ENCODE results near the gene GPR31. TPM values are rescaled to one million over a fixed set of nuclear protein-coding genes. Genes with fewer than 3 reads are reported as not detected.
"Not testable (repeated sequence)": the region's sequence is repeated elsewhere in the genome, so short reads cannot be mapped to it uniquely, and the experiment has no call there.

GPR31 gene
- total RNA-seq, 1 donor from 2014 or later, result not detected

DNA sequence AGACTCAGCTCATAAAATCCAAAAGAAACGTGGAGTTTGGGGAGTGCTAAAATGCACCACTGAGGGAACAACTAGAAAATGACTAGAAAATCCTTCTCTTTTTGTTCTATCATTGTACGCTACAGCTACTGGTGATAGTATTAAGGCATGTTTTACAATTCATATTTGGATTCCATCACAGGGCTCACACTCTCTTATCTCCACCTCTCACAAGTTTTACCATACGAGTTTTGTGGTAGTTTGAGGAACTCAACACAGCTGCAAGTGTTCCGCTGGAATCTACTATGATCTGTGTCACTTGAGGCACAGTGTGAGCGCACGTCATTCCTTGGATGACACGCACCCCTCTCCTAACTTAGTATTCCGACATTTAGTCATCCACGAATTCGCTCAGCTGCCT, 9.9 kb upstream of the GPR31 start:
- DNase-seq (ENCODE audit: low spot score), result not testable (repeated sequence)

DNA sequence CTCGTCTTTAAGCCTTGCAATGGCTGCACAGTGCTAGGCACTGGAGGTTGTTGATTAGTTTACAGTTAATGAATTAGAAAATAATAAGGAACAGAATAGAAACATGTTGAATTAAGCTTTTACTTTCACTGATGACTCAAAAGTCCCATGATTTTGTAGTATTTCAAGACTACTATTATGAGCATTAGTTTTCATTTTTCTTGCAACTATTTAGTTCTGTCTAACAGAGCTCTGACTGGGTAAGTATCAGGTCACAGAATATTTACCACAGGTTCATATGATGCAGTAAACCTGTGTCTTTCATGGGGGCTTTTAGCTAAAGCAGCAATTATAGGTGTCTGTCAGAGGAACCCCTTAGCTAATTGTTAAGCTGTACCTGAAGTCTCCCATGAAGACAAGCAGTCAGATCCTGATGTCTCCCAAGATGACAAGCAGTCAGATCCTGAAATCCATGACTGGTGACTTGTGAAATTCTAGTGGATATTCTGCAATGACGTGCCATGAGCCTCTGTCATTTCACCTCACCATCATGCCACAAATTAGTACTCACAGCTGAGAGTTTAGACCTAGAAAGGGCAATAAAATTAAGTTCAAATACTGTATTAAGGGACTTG, 8.2 kb upstream of the GPR31 start:
- DNase-seq (ENCODE audit: low spot score), result no peak

DNA sequence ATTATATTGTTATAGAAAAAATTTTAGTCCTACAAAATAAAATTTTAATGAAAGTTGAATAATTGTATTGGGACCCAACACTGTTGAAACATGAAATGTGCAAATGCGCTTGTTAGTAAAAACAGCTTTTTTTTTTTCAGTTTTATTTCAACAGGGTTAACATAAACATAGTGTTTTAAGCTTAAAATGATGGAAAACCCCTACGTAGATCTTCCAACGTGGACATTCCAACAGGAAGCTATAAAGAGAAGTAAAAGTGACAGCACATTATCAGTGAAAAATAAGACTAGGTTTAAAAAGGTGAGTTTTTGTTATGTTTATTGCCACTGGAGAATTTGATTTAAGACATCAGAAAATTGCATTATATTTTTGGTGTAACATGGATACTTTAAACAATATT, 6.5 kb upstream of the GPR31 start:
- DNase-seq (ENCODE audit: low spot score), result no peak

GRCh38 chr6:167163476-167164011, 5.8 kb upstream of the GPR31 start:
- no peak for DNase-seq (ENCODE audit: low spot score)

- DNase-seq (ENCODE audit: low spot score), result no peak
Observed at GRCh38 chr6:167162591-167162990, 4.8 kb upstream of the GPR31 start.

- no peak for DNase-seq (ENCODE audit: low spot score)
Observed at GRCh38 chr6:167161851-167162467, 4.2 kb upstream of the GPR31 start.

DNA sequence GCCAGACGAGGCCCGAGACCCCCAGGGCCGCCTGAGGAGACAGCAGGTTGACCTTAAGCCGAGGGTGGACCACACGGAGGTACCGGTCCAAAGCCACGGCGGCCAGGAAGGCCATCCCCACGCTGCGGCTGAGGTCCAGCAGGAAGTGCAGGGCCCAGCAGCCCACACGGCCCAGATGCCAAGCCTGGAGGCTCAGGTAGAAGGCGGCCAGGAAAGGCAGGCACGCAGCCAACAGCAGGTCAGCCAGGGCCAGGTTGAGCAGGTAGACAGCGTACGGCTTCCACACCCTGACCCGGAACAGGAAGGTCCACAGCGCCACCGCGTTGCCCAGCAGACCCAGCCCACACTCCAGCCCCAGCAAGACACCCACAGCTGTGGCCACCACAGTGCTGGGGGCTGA, 366 bp downstream of the GPR31 start:
- DNase-seq (ENCODE audit: low spot score), result no peak

DNA sequence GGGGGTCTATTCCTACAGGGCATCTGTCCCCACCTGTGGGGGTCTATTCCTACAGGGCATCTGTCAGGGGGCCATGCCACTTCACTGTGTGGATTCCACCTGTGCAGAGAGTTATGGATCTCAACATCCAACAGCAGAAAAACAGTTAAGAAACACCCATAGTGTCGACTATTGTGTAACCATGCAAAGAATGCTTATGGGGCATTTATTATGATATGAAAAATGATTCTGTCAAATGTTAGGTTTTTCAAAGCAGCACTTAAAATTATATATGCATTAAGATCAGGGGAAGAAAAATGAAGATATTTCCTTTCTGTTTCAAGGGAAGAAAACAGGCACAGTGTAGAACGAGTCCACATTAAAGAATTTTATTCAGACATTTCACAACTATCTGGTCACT, 2.9 kb downstream of the GPR31 start:
- DNase-seq (ENCODE audit: low spot score), result no peak

- no peak for DNase-seq (ENCODE audit: low spot score)
Observed at GRCh38 chr6:167154291-167154690, 3.5 kb downstream of the GPR31 start.

- no peak for DNase-seq (ENCODE audit: low spot score)
Observed at GRCh38 chr6:167153521-167153959, 4.2 kb downstream of the GPR31 start.

GRCh38 chr6:167152862-167153261, 4.9 kb downstream of the GPR31 start:
- no peak for DNase-seq (ENCODE audit: low spot score)

DNA sequence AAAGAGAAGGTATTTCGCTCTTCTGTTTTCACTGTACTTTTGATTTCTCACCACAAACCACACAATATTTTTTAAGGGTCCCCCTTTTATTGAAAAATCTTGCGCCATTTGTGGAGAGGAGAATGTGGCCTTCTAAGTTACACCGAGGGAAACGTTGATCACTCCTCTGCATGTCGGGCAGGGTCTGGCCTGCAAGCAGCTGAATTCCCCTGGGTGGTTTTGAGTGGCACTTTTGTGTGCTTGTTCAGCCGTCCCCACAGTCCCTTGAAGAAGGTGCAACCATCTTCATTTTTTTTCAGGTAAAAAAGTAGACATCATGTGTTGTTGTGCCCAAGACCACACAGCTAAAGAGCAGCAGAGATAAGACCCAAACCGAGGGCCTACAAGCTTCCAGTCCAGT, 6.1 kb downstream of the GPR31 start:
- DNase-seq (ENCODE audit: low spot score), result no peak

DNA sequence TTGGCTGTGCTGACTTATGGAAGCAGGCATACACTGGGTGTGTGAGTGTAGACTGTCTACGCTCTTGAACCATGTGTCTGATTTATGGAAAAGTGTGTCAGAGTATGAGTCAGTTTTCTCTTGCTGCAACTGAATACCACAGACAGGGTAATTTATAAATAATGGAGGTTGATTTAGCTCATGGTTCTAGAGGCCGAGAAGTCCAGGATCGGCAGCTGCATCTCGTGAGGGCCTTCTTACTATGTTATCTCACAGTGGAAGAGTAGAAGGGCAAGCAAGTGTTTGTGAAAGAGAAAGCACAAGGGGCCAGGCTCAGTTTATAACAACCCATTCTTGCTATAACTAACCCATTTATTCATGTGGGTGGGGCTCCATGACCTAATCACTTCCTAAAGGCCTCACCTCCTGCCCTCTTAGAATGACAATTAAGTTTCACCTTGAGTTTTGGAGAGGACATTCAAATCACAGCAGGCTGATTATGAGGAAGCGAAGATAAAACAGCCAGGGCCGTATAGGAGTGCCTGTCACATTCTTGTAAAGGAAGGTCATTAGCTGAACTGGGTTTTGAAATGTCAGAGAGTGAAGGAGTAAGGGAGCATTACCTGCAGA, 6.7 kb downstream of the GPR31 start:
- DNase-seq (ENCODE audit: low spot score), result no peak

- no peak for DNase-seq (ENCODE audit: low spot score)
Observed at GRCh38 chr6:167148997-167149396, 8.8 kb downstream of the GPR31 start.

GRCh38 chr6:167148021-167148420, 9.8 kb downstream of the GPR31 start:
- no peak for DNase-seq (ENCODE audit: low spot score)

DNA sequence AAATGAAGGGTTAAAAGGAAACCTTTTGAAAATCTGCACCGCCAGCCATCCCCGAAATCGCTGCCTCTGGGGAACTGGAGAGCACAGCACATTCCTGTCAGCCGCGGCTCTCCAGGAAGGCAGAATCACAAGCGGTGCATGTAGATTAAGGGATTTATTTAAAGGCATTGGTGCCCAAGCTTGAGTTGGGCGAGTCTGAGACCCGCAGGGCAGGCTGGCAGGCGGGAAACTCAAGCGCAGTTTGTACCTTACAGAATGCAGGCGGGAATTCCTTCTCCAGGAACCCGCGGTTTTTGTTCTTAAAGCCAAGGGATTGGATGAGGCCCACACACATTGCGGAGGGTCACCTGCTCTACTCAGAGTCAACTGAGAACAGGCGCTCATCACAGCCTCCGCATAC, 10.8 kb downstream of the GPR31 start:
- DNase-seq (ENCODE audit: low spot score), result no peak

DNA sequence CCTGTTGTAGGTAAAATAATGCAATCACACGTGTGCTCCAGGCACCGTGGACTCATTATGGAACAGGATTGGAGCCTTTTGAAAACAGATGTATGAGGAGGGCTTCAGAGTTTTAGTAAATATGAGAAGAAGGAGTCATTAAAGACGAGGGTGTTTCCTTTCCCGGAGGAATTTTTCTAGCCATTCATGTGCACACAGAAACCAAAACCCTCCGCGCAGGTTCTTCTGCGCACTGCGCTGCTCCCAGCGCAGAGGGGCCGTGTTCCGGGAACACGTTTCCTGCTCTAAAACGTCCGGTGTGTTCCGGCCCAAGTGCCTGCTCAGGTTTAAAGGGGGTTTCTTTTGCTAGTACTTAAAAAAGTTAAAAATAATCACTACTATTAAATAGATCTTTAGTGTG, 11.6 kb downstream of the GPR31 start:
- no peak for DNase-seq (ENCODE audit: low spot score)

GRCh38 chr6:167145461-167145860, 12.3 kb downstream of the GPR31 start:
- no peak for DNase-seq (ENCODE audit: low spot score)

- no peak for DNase-seq (ENCODE audit: low spot score)
Observed at GRCh38 chr6:167143041-167143440, 14.7 kb downstream of the GPR31 start.

DNA sequence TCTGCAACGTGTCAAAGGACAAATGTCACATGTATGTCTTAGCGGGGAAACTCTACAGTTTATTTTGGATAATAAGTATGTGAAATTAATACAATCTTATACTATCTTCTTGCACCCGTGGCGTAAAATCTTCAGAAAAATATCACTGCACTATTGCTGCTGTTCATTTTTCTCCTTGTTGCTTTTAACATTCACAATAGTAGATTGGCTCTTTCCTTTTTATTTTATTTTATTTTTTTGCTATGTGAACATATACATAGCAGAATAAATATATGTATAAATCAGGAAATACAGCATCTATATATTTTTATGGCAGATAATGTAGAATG, 15.4 kb downstream of the GPR31 start:
- no peak for DNase-seq (ENCODE audit: low spot score)

- no peak for DNase-seq (ENCODE audit: low spot score)
Observed at GRCh38 chr6:167141667-167142432, 15.9 kb downstream of the GPR31 start.

Data from mesenteric fat pad (tissue), 1 donor.